ENCODE data around the gene PAX3.

Gene PAX3

DNA sequence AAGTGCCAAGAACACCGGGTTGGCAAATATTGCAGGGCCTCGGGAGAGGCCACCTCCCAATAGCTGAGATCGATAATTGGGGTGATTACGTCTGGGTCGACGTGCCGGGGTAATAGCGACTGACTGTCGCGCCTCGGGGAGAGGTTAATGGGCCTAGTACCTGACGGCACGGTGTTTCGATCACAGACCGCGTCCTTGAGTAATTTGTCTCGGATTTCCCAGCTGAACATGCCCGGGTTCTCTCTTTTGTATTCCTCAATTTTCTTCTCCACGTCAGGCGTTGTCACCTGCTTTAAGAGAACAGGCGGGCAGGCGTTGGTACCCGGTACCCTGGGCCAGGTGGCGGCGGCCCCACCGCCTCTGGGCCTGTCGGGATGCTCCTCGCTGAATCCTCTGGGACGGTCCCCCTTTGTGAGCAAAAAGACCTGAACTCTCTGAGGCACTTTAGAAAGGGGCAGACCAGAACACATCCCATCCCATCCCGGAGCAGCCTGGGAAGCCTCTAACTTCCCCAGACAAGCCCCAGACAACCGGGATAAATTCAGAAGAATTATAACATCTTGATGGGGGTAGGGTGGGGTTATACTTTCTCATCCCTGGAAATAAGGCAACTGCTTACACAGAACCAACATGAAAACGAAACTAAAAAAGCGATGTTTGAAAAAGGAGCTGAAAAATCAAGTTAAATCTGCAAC is 3.3 kb downstream of the PAX3 start:
- DNase-seq, result no peak

DNA sequence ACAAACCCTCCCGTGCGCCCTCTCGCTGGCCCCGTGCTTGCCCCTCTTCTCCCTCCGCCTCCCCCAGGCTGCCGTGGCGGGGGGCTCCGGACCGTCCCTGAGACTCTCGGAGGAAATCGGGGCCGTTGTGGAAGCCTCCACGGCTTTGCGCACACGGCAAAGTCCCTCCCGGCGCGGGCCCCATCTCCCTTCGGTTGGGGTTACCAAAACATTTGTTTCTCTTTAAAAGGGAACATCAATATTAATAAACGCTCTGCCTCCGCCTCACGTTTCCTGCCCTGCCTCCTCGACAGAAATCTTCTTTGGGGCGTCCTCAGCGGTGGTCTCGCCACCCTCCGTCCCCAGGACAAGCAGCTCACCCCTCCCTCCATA is 3.8 kb downstream of the PAX3 start:
- no peak for DNase-seq

GRCh38 chr2:222293660-222294630 is 4.9 kb downstream of the PAX3 start:
- DNase-seq, result no peak

DNA sequence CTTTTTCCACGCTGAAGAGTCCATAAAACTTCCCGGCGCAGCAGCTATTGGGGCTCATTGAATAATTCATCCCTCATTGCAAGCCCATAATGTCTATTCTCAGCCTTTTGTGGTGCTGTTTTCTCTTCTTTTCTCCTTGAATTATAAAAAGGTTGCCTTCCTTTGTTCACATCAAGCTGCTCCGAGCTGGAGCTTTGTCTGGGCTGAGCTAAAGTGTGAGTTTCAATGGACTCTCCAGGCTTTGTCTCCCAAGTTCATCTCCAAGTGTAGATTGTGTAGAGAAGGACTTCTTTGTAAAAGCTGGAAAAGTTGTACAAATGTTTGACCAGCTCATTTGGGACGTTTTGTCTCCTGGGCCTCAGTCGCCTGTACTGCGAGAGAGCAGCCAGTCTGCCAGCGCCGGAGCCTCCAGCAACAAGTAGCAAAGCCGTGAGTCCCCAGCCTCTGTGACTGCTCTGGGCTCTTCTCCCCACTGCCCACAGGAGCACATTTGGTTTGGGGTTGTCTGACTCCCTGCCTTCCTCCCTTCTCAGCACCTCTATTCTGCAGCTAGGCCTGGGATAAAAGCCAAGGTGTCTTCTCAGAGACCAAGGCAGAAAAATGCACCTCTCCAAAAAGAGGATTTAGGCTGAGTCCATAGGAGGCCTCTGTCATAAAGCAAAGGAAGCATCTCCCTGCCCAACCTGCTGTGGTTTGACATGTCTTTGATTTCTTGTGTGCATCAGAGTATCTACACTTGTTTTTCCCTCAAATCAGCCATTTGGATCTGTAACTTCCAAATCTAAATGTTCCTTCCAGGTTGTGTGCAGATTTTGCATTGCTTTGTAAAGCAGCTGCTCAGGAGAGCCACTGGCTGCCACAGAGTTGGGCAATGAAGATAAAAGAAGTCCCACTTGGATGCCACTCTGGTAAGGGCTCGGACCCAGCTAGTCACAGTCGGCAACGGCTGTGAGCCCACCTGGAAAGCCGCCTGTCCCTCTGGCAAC is 6.4 kb downstream of the PAX3 start:
- DNase-seq, result no peak

- DNase-seq, result no peak
Observed at GRCh38 chr2:222291485-222291841, 7.3 kb downstream of the PAX3 start.

DNA sequence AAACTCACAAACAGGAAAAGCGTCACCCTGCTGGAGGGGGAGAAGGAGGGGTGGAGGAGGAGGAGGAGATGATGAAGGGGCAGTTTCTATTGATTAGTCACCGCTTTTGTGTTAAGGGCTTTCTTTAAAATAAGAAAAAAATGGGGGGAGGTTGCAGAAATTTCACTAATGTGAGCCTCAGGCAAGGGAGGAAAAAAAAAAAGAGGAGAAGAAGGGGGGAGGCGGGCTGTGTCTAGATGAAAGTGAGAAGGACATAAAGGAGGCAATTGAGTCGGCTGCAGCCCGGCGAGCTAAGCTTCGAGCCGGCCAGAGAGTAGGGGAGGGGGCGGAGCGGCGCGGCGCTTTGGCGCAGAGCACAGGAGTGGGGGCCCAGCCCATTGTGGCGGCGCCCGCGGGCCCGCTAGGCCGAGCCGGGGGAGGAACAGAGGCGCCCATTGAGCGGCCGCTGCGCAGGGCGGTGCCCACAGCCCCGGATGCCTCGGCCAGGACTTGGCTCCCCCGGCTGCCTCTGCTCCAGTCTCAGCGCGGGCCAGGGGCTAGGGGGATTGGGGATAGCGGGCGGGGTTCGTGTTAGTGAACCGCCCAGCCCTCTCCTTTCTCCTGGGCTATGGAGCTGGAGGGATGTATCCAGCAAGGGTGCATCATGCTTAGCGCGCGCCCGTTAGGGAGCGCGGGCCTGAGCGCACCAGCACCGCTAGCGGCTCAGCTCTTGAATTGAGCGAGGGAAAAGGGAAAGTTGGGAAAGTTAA is 7.9 kb downstream of the PAX3 start:
- DNase-seq, result no peak

DNA sequence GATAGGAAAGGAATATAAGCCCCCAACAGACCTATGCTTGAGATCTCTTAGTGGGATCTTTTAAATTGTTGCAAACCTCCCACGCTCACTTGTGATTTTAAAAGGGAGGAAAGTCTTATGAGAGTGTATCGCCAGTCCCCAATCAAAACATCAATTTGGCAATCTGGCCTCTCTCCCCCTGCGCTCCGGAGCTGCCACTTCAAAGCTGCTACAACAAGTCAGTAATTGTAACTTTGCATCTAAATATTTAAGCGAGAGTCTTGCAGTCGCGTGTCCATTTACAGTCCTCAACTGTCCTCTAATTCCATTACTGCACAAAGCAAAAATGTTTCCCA is 8.4 kb downstream of the PAX3 start:
- no peak for DNase-seq

GRCh38 chr2:222289278-222290160 is 9.3 kb downstream of the PAX3 start:
- no peak for DNase-seq

- no peak for DNase-seq
Observed at GRCh38 chr2:222288590-222289277, 10.1 kb downstream of the PAX3 start.

- DNase-seq, result no peak
Observed at GRCh38 chr2:222287862-222288479, 10.8 kb downstream of the PAX3 start.

- no peak for DNase-seq
Observed at GRCh38 chr2:222284466-222284865, 14.3 kb downstream of the PAX3 start.

DNA sequence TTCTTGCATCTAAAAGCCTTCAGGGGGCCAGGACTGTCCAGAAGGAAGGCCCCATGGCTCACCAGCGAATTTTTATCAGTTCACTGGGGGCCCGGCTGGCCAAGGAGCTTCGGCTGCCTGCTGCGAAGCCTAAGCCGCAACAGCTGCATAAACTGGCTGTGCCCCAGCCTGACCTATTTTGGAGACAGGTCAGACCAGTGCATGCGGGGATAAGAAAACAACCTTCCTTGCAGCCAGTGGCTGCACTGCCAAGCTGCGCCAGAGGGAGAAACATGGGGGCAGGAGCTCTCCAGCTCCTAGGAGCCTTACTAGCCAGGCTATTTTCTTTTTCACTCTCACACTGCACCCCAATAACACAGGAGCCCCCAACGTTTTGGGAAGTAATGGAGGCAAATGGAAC is 15.2 kb downstream of the PAX3 start:
- no peak for DNase-seq

DNA sequence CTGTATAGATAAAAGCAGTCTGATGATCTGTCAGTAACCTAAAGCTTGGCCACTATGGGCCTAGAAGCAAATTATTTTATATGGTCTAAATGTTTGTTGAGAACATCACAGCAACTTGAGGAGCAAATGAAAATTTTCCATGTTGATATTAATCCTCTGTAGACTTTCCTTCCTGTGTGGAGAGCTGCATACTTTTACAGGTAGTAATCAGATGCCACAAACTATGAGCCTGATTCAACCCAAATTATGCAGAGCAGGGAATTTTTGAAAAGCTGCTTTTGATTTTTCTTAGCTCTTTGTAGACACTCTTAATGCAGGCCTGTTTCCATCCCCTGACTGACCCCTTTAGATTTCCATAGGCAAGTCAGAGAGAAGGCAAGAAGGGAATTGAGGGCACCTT is 17.3 kb downstream of the PAX3 start:
- DNase-seq, result no peak

- no peak for DNase-seq
Observed at GRCh38 chr2:222280795-222281194, 18.0 kb downstream of the PAX3 start.

DNA sequence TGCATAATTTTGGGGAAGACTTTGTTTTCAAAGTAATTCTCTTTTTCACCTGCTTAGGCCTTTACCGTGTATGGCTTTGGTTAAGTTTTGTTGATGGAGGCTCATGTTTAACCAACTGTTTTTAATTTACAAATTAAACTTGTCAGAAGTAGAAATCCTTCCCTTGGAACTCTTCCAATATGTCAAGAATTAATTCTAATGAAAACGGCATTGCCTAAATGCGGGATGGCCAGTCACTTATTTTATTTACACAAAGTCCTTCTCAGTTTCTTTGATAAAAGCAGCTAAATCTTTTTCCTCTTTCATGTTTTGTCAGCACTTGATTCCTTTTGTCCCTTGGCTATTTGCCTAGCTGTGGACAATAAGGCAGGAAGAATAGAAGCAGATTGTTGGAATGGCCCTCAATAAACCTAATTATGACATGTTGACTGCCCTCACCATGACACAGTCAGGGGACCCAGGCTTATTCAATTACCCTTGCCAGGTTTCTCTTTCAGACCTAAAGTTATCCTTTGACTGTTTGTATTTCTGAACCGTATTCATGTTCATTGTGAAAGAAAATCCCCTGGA is 26.3 kb downstream of the PAX3 start:
- no peak for DNase-seq

DNA sequence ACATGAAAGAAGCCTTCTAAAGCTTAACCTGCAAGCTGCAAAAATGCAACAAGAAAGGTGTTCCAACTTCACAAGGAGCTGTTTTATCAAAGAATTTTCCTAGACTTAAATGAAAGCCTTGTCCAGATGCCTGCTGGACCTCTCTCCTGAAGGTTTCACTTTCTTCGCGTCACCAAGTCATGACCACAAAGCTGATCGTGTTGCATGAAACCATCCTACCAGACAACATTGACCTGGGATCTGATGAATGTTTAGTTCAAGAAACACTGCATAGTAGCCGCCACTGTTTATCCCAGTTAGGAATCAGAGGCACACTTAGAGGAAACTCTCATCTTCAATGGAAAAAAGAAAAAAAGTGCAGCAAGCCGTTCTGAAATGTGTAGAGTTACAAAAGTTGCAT is 26.9 kb downstream of the PAX3 start:
- no peak for DNase-seq

GRCh38 chr2:222270396-222270795 is 28.4 kb downstream of the PAX3 start:
- no peak for DNase-seq

DNA sequence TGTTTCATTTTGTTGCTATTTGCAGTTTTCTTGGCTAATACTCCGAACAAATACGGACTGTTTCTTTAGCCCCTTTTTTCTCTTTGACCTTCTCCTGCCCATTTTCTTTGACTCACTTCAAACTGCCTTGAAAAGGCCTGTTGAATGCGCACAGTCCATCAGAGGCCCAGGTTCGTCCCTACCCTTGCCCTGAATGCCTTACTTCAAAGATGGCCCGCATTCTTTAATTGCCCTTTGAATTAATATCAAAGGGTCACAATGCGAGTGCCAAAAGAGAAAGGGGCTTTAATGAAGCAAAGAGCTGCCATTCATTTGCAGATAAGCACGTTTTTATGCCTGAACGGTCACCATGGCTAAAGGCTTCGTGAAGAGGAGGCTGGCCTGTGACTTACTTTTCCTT is 29.7 kb downstream of the PAX3 start:
- no peak for DNase-seq

DNA sequence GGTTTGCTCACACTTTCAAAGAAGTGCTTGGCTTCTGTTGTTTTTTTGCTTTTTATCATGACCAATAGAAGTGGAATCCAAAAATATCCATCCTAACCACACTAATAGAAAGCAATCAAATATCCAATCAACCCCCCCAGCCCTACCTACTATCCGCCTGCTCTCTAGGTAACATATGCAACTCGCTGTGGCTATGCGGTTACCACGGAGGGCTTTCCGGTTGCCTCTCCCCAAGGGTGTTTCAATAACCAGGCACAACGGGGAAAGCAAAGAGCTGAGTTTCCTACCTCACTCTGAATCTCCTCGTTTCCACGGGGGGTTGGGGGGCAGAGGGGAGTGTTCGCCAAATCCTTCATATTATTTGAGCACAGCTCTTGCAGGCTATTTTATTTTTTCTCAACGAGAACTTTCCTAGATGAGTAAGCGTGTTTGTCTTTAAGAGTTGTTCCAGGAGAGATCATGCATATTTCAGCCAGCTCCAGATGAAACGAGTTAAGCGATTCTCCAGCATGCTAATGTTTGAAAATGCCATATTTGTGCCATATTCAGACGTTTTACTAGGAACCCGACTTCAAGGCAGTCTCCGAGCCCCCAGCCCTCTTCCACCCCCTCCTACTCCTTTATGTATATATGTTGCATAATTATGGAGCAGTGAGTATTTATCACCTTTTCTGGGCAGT is 30.3 kb downstream of the PAX3 start:
- DNase-seq, result no peak

All from activated CD4-positive, alpha-beta T cell treated with anti-CD3 and anti-CD28 coated beads, Interleukin-2, Interleukin-6, amounts not matched to agents 100 ng/mL and 50 ng/mL, durations not matched to agents 16 hours and 8 hours (primary cell).